ENCODE data around the gene SPOCK3.

- TF ChIP-seq CTCF (IDR thresholded peaks at IDR 0.05) (no peak), POLR2A (IDR thresholded peaks at IDR 0.05) (no peak)
Measured at GRCh38 chr4:167230744-167231143, 3.5 kb downstream of the SPOCK3 start.
